Measurements from ENCODE around the gene ALDOC.

DNA sequence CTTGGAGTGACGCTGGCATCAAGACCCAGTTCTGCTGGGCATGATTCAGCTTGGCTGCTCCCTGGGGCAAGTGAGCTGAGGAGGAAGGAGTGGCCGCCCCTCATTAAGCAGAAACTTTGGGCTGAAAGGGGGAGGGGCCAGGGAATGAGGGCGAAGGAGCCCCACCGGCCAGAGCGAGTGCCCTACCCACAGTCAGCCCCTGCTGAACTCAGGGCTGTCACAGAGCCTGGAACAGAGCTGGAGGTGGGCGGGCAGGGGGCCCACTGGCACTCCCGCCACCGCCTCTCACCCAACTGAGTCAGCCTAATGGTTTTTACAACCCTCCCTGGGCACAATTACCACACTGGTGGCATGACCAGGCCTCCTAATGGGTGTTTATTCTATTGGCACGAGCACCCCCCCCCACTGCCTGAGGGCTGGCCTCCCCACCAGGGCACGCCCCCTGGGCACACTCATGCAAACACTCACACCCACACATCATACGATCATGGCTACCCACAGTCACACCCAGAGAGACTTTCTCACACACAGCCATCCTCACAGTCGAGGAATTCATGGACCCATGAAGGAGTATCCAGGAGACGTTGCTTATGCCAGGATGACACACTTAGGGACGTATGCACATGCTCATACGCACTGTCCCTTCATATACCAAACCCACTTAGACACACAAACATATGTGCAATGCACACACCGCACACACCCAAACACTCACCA, 43.4 kb downstream of the ALDOC start:
- TF ChIP-seq POLR2A (IDR thresholded peaks at IDR 0.05), result no peak
- TF ChIP-seq CTCF (IDR thresholded peaks at IDR 0.05), result no peak

Measured in uterus (tissue), 2 donors.